Ovary (tissue), 9 donors: ENCODE results near the gene VCL. TPM values are rescaled to one million over a fixed set of nuclear protein-coding genes. Genes with fewer than 3 reads are reported as not detected.
A peak's percentile ranks its signal among the peaks of the same experiment; 100 is the strongest.
"Not testable (repeated sequence)": the region's sequence is repeated elsewhere in the genome, so short reads cannot be mapped to it uniquely, and the experiment has no call there.

ENCODE experiments used
- DNase-seq, 5 donors: peaks; one replicate each; pipeline ENCODE4 v3.0.0-alpha.2; 2019 to 2020
- H3K27ac ChIP-seq, 2 donors: fragments of 200-600 bp; one replicate each; pipeline versions ENCODE4 v1.5.1 to v1.8.0; 2019 to 2022
- H3K27me3 ChIP-seq: fragments of 200-600 bp; one replicate; pipeline ENCODE4 v1.8.0; 2022
- H3K36me3 ChIP-seq: fragments of 200-600 bp; sonication (generic); one replicate; pipeline ENCODE4 v1.5.1; 2019
- H3K4me1 ChIP-seq: one replicate; pipeline ENCODE4 v1.8.1; 2013; ENCODE audit warnings: mild to moderate bottlenecking, moderate library complexity; ENCODE audit not compliant: insufficient read depth
- H3K4me3 ChIP-seq: fragments of 200-600 bp; sonication (generic); one replicate; pipeline ENCODE4 v1.5.1; 2017
- H3K9me3 ChIP-seq, 2 donors: fragments of 200-600 bp in 1 of 2; sonication (generic) in 1 of 2; one replicate each; pipeline versions ENCODE4 v1.5.1 to v1.8.1; 2013 to 2019; ENCODE audit warnings: mild to moderate bottlenecking in 1 of 2, moderate library complexity in 1 of 2
- CTCF ChIP-seq, 3 donors: fragments of 450-650 bp in 2 of 3; fragments of 200-600 bp in 1 of 3; IDR thresholded peaks; one replicate each; pipeline versions ENCODE4 v1.5.1 to v1.8.0; 2016 to 2022; ENCODE audit warnings: antibody characterized with exemption in 3 of 3, mild to moderate bottlenecking in 1 of 3
- EP300 ChIP-seq: sonication (generic); formaldehyde crosslinking; IDR thresholded peaks from one replicate; pipeline ENCODE4 v1.6.1; 2017; ENCODE audit warnings: antibody characterized with exemption
- POLR2A ChIP-seq: fragments of 450-650 bp; IDR thresholded peaks from one replicate; pipeline ENCODE4 v1.6.1; 2017; ENCODE audit warnings: antibody characterized with exemption, mild to moderate bottlenecking, moderate library complexity
- WGBS, 3 donors: extraction: QIAGEN DNeasy Blood & Tissue Kit in 1 of 3; methylation state at CpG; one replicate each; pipeline versions ENCODE4 v1.1.5 to v1.1.7; 2013 to 2017; 5-methylcytosine and 5-hydroxymethylcytosine counted together
- intact Hi-C, 4 donors: fragments of 100-400 bp; cut with DNase I; formaldehyde crosslinking; loops; one replicate each; pipeline versions ENCODE4 v1.11.0 to v1.15.1; 2022 to 2023
- polyA plus RNA-seq, 2 donors: library from polyadenylated mRNA; stranded (reverse); fragments of 200-250 nt in 1 of 2; fragments of 350-450 nt in 1 of 2; fragmentation: Illumina TruSeq in 1 of 2; extraction: RNeasy Lipid Tissue Mini Kit (QIAGEN cat#74804) in 1 of 2; gene quantifications; one replicate each; pipeline ENCODE4 v1.2.3, GENCODE V29; 2013 to 2014
- total RNA-seq, 7 donors: library from RNA; depleted of rRNA in 2 of 7; stranded (reverse); fragments of >200 nt in 2 of 7; fragmentation: NEBNext Ultra II Directional in 3 of 7; extraction: Animal tissue kit (Norgen Biotek cat#: 25700) in 3 of 7; gene quantifications; one replicate each; pipeline versions ENCODE4 v1.1.0 to v1.2.4, GENCODE V29; 2016 to 2023
- donor health status: DM: no; HTN: no; CAD: no; lungs with moderate emphysema.
- donor health status: DM: no; HTN: no; CAD: no.
- donor health status: Bipolar disorder and iron deficiency.
- donor health status: DM: yes; HTN: yes; CAD: no.
- donor health status: DM: no; HTN: no; CAD: no.
- donor health status: DM: yes; HTN: yes; CAD: no.

Gene VCL
- total and polyA plus RNA-seq, 9 donors = 43.3 to 189 (median 114) TPM

GRCh38 chr10:74139981-74140380 is 142.1 kb downstream of the VCL start:
- Histone ChIP-seq H3K9me3 (no peaks in the 10 kb centered on the region), H3K36me3 (no peaks in the 10 kb centered on the region), H3K27ac (no peak overlapping the region), H3K4me1 (no peaks in the 10 kb centered on the region), H3K4me3 (no peak overlapping the region), H3K27me3 (no peaks in the 10 kb centered on the region)
- 94 to 96% (median 95%) methylated on average over 18 of the region's 18 CpGs for WGBS, 3 donors
- DNase-seq = no peak
- no peak for TF ChIP-seq CTCF (IDR thresholded peaks at IDR 0.05)
- no peak for TF ChIP-seq EP300
- no peak for TF ChIP-seq POLR2A
- intact Hi-C loops = no loop called here

GRCh38 chr10:74140553-74140952 is 142.6 kb downstream of the VCL start:
- H3K9me3 ChIP-seq = no peaks in the 10 kb centered on the region
- no peaks in the 10 kb centered on the region for H3K36me3 ChIP-seq
- TF ChIP-seq POLR2A = no peak
- TF ChIP-seq CTCF (IDR thresholded peaks at IDR 0.05) = no peak
- TF ChIP-seq EP300 = no peak
- H3K4me1 ChIP-seq = no peaks in the 10 kb centered on the region
- no peak for DNase-seq
- H3K4me3 ChIP-seq = no peak overlapping the region
- WGBS, 3 donors = 75 to 81% (median 79%) methylated on average over 2 of the region's 2 CpGs
- intact Hi-C loops = no loop called here
- H3K27me3 ChIP-seq = no peaks in the 10 kb centered on the region
- H3K27ac ChIP-seq = no peak overlapping the region

GRCh38 chr10:74145133-74145532 is 147.2 kb downstream of the VCL start:
- intact Hi-C loops = no loop called here
- Histone ChIP-seq H3K27me3 (no peaks in the 10 kb centered on the region), H3K9me3 (no peaks in the 10 kb centered on the region), H3K4me1 (peaks cover 1% of the 10 kb centered on the region), H3K4me3 (no peak overlapping the region), H3K36me3 (no peaks in the 10 kb centered on the region), H3K27ac (peak overlapping the region in 1 of 2 donors; percentile 42)
- WGBS, 3 donors = 3 to 5% (median 3%) methylated on average over 2 of the region's 2 CpGs
- no peak for DNase-seq
- TF ChIP-seq POLR2A (no peak), EP300 (no peak), CTCF (IDR thresholded peaks at IDR 0.05) (no peak)

- H3K4me3 ChIP-seq, intact Hi-C loops, DNase-seq, H3K4me1 ChIP-seq, H3K9me3 ChIP-seq, H3K36me3 ChIP-seq, H3K27ac ChIP-seq, H3K27me3 ChIP-seq: not testable (repeated sequence)
- WGBS, 3 donors = 96 to 98% (median 96%) methylated on average over 10 of the region's 10 CpGs
Measured at GRCh38 chr10:74146980-74147379, 149.1 kb downstream of the VCL start.

GRCh38 chr10:74150204-74150989 is 152.5 kb downstream of the VCL start, which contains the start of gene AP3M1:
TSS of gene AP3M1 (minus strand) at chr10:74150828. CDS start at chr10:74138379, 12,449 bp downstream.
- no peaks in the 10 kb centered on the region for H3K36me3 ChIP-seq
- intact Hi-C loops = loop anchor here in 1 of 4 donors (5.0 kb wide), 1 partner anchor 677 kb away; the partner anchor contains the start of gene KAT6B
- no peaks in the 10 kb centered on the region for H3K9me3 ChIP-seq
- H3K4me3 ChIP-seq = peak within 1 kb of the TSS; percentile 93
- H3K27ac ChIP-seq = peak within 1 kb of the TSS; percentile 53 to 86
- H3K27me3 ChIP-seq = no peaks in the 10 kb centered on the region
- H3K4me1 ChIP-seq = peaks cover 2% of the 10 kb centered on the region
- 0% methylated on average over 31 to 32 of the region's 32 CpGs for WGBS, 3 donors
- TF ChIP-seq POLR2A = peak; percentile 24
- TF ChIP-seq CTCF (IDR thresholded peaks at IDR 0.05) = no peak
- DNase-seq = peak; percentile 83 to 86 (median 85)
